Raji (cell line): Measurements from ENCODE around the gene SEMA5B.

Source experiments
- POLR2A ChIP-seq: IDR thresholded peaks from 2 replicates; pipeline ENCODE4 v1.6.1; 2011; ENCODE audit warnings: low read depth, low read length, control low read depth; ENCODE audit not compliant: insufficient read depth

Gene SEMA5B

GRCh38 chr3:122912772-122913538 lies 114.6 kb downstream of the SEMA5B start:
- no peak for TF ChIP-seq POLR2A

GRCh38 chr3:122911901-122912300 lies 115.7 kb downstream of the SEMA5B start:
- no peak for TF ChIP-seq POLR2A

GRCh38 chr3:122908251-122908650 lies 119.3 kb downstream of the SEMA5B start:
- no peak for TF ChIP-seq POLR2A

- no peak for TF ChIP-seq POLR2A
Measured at GRCh38 chr3:122907471-122907870, 120.1 kb downstream of the SEMA5B start.

- no peak for TF ChIP-seq POLR2A
Measured at GRCh38 chr3:122903171-122903570, 124.4 kb downstream of the SEMA5B start.

- TF ChIP-seq POLR2A: no peak
Measured at GRCh38 chr3:122902326-122902725, 125.2 kb downstream of the SEMA5B start.

- TF ChIP-seq POLR2A: no peak
Measured at GRCh38 chr3:122898298-122898697, 129.3 kb downstream of the SEMA5B start.

GRCh38 chr3:122893754-122894668 lies 133.6 kb downstream of the SEMA5B start:
- TF ChIP-seq POLR2A: no peak

- TF ChIP-seq POLR2A: no peak
Measured at GRCh38 chr3:122893282-122893681, 134.3 kb downstream of the SEMA5B start.

GRCh38 chr3:122892118-122892960 lies 135.2 kb downstream of the SEMA5B start:
- TF ChIP-seq POLR2A: no peak

GRCh38 chr3:122890720-122891220 lies 136.8 kb downstream of the SEMA5B start:
- TF ChIP-seq POLR2A: no peak

- TF ChIP-seq POLR2A: no peak
Measured at GRCh38 chr3:122890077-122890719, 137.4 kb downstream of the SEMA5B start.

- no peak for TF ChIP-seq POLR2A
Measured at GRCh38 chr3:122886946-122887345, 140.6 kb downstream of the SEMA5B start.

- no peak for TF ChIP-seq POLR2A
Measured at GRCh38 chr3:122886251-122886650, 141.3 kb downstream of the SEMA5B start.
